ENCODE measurements around the gene LPAR1.
"Not testable (repeated sequence)": the region's sequence is repeated elsewhere in the genome, so short reads cannot be mapped to it uniquely, and the experiment has no call there.

Gene LPAR1

DNA sequence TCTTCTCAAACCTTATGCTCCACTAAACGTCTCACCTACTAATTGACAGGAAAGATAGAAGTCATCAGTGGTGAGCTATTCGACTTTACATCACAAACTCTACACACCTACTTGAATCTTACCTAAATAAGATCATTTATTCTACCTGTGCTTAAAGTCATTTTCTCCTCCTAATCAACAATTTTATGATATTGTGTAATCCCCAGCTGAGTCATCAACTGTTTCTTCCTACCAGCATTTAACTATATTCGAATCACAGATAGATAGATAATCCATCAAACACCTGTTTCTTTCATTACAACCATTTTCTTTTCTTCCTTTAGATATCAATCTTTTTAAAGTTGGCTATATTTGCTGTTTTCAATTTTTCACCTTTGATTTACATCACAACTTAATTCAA lies 181.5 kb downstream of the LPAR1 start:
- no peak for DNase-seq

DNA sequence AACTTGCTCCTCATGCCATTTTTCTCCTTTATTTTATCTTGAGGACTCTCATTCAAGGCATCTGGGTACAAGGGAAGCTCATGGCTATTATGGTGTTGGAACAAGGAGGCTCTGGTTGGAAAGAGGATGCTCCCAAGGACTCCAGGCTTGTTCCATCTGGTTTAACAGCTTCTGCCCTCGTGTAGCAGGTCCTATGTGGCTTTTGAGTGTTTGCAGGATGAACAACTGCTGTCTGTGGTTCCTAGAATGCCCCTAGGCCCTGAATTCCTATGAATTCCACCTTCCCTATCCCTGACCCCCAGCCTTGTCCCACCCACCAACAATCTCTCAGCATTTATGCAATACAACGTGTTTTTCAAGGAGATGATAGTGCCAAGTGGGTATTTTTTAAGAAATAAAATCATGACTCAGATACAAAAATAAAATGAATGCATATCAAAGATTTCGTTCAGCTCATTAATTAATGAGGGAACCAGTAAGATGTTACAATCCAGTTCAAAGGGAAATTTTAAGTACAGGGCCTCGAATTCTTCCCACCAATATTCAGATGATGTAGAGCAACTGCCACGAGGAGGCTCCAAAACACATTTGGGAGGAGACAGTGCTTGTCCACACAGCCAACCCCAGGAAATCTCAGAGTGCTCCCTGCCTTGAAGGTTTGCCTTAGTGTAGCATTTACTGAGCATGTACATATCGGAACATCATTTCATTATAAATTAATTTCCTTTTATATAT lies 187.7 kb downstream of the LPAR1 start:
- no peak for DNase-seq

DNA sequence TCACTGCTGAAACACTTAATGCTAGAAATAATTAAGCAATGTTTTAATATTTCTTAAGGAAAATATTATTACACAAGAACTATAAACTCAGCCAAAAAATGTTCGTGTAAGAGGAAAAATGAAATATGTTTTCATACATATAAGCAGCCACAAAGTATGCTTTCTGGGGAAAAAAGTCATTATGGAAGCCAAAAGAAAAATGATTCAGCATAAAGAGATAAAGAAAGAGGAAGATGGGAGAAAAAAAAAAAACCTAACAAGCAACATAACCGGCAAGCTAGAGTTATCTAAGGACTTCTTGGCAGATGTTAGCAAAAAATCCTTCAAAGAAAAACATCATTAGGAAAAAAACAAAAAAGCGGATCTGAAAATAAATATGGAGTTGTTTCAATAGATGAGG lies 190.6 kb downstream of the LPAR1 start:
- no peak for DNase-seq

DNA sequence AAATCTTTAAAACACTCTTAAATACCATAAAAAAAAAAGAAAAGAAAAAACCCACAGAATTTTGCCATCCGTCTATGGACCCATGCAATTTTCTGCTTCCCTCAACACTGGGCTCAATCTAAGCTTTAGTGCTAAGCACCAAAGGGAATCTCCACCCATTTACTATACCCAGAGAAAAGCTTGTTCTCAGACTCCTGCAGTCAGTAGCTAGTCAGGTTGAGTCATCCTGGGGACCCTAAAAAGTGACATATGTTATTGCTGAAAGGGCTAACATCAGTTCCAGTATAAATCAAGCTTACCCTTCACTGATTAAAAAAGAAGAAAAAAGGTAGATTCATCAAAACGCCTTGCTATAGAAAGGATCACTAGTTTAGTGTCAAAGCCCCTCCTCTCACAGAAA lies 192.1 kb downstream of the LPAR1 start:
- no peak for DNase-seq

DNA sequence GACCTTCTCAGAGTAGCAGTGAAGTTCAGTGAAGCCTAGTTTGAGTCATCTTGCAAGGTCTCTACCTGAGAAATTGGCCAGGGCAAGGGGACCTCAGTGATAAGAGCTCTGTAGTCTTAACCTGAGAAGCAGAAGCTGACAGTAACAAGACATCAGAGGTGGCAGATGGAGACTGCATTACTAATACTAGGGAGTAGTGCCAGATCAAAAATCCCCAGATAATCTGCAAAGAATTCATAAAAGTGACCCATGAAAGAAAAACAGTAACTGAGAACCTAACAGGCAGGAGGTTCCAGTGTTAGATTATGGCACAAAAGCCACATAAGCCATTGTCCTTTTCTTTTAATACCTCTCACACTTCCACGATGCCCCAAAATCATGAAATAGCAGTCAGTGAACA lies 194.1 kb downstream of the LPAR1 start:
- no peak for DNase-seq

DNA sequence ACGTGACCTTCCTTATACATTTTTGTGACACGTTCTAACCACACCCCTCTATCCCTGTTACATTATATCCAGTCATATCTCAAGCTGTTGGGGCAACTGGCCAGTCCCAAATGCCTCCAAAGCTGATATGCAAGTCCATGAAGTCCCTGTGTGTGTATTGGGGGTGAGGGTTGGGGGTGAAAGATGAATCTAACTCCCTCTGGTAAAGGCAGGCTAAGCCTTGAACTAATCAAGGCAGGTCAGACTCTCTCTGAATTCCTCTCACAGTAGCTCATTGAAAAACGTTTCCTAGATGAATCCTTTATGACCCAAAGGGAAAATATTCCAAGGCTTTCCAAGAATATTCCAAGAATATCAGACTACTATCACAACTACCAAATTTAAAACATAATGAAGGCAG lies 195.3 kb downstream of the LPAR1 start:
- no peak for DNase-seq

DNA sequence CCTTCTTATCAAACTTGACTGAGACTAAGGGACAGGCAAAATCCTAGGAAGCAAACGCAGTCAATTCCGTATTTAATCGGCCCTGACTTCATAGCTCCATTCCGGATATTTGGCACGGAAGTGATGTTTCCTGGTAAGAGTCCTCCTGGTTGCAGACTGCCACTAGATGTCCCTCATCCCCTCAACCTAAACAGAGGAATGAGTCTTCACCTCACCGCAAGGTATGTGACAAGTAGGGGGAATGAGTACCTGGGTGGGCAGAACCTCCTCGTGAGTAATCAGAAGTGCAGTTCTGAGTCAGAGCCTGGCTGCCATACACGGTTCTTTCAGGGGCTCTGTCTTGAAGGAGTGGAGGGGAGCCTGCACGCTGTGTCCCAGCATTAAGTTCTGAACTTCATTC lies 196.1 kb downstream of the LPAR1 start:
- no peak for DNase-seq

DNA sequence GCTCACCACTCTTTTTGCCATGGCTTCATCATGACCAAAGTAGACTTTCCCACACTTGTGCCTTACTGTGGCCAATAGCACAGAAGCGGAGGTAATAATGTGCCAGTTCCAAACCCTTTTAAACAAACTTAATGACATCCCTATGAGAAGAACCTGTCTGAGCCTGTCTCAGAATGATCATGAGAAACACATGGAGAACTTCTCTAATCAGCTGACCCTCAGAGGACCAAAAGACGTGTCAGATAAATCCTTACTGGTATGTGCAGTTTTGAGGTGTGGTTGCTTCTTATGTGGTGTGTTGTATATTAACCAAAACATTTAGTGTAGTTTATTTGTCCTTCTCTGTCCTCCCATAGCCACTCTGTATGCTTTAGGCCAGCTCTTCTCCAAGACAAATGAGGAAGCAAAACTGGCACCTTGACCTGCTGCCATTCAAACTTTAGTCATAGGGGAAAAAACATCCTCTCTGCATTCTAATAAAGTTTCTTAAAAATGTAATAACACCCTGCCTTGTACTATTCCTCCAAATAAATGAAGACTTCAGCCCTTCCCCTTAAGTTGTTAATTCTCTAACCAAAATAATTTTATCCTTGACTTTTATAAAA lies 200.8 kb downstream of the LPAR1 start:
- no peak for DNase-seq

DNA sequence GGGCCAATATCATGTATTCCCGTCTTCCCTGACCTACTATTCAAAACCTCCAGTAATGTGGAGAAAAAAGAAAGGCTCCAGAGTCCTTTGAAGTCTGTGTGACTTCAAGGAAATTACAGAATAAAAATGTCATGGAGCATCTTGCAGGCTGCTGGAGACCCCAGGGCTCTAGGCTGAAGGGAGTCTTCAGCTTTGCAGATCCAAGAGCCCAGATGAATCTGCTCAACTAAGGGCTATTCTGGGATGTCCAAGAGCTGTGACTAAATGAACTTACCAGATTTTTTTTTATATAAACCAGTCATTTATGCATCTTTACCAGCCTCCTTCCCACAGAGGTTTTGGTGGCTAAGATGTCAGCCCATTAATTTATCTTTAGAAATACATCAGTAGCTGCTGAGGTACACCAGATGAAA lies 202.4 kb downstream of the LPAR1 start:
- no peak for DNase-seq

DNA sequence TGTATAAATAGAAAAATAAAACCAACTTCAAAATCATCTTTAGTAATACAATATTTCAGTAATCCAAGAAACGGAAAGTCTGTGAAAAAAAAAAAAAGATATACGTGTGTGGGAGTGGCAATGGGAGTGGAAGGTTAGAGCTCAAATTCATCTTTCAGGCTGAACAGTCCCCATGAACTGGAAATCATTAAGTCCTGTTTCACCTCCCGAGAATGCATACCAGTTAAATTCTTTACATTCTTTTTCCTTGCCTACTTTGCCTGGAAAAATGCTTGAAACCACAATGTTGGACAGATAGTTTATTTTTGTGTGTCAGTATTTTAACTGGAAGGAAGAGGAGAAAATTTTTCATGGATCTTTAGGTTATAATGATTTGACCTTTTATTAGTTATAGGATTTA lies 202.9 kb downstream of the LPAR1 start:
- no peak for DNase-seq

DNA sequence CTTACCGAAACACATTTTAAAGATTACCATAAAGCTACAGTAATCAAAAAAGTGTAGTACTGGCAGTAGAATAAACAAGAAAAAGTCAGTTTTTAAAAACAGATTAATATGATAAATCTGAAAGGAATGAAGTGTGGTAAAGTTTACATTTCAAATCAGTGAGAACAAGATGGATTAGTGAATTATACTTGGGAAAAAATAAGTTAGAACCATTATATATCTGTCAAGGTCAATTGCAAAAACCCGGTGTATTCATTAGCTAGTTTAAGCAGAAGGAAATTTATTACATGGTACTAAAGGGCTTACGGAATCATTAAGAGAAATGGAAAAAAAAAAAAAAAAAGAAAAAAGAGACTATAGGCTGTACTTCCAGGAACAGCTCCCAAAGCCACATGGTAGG lies 205.3 kb downstream of the LPAR1 start:
- no peak for DNase-seq

DNA sequence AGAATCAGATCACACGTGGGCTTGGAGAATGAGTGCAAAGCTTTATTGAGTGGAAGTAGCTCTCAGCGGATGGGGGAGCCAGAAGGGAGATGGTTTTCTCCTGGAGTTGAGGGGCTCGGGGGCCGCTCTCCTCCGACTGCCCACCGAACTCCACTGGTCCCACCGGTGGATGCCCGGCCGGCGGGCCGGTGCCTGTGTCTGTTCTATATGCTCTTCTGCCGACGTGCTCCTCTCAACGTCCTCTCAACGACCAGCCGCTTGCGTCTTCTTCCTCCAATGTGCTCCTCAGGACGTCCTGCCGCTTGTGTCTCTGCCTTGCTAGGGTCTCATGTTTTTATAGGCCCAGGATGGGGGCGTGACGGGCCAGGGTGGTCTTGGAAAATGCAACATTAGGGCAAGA lies 207.8 kb downstream of the LPAR1 start:
- DNase-seq = no peak

DNA sequence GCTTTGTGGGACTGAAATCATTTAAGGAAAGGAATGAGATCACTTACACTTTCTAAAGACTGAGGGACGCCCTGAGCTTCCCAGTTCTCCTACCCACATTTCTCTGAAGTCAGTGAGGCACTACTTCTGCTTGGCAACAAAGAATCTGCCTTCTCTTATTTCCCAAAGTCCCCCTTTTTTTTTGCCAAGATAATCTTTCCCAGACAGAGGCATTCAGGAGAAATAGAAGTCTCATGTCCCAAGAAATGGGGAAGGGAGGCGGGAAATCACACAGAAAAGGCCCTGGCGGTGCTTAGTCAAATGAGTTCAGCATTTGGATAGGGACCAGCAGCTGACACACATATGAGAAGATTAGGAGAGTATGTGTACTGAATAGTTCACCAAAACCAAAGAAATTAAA lies 210.0 kb downstream of the LPAR1 start:
- no peak for DNase-seq

DNA sequence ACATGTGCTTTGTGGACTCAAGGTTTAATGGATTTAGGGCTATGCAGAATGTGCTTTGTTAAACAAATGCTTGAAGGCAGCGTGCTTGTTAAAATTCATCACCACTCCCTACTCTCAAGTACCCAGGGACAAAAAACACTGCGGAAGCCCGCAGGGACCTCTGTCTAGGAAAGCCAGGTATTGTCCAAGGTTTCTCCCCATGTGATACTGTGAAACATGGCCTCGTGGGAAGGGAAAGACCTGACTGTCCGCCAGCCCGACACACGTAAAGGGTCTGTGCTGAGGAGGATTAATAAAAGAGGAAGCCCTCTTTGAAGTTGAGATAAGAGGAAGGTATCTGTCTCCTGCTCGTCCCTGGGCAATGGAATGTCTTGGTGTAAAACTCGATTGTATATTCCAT lies 211.9 kb downstream of the LPAR1 start:
- DNase-seq = not testable (repeated sequence)

DNA sequence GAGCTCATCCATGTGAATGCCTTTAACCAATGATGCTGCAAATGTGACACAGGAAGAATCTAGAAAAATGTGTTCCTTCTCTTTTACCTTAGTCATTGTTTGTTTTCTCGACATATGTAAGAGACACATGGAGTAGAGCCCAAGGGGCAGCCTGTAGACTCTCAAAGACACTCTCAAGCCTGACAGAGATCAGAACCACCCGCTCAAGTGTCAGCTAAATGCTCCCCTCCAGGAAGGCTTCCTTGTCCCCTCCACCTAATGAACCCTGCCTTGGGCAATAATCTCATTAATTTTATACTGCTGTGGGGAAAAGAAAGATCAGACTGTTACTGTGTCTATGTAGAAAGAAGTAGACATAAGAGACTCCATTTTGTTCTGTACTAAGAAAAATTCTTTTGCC lies 212.3 kb downstream of the LPAR1 start:
- DNase-seq = no peak

DNA sequence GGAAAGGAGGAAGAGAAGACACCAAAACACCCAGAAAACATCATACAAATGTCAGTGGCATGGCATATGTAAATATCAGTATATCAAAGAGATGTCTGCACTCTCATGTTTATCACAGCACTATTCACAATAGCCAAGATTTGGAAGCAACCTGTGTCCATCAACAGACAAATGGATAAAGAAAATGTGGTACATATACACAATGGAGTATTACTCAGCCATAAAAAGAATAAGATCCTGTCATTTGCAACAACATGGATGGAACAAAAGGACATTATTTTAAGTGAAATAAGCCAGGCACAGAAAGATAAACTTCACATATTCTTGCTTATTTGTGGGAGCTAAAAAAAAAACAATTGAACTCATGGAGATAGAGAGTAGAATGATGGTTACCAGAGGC lies 213.1 kb downstream of the LPAR1 start:
- not testable (repeated sequence) for DNase-seq

Measured in SHP77 treated with DMSO at 0.1 percent for 48 hours (cell line).